HG03520 (cell line): ENCODE results near the gene SLC39A2.
"Not testable (repeated sequence)": the region's sequence is repeated elsewhere in the genome, so short reads cannot be mapped to it uniquely, and the experiment has no call there.

Experiments used
- ATAC-seq: cut with Tn5 transposase; IDR thresholded peaks from one replicate; pipeline ENCODE4 v1.9.1; 2021; ENCODE audit warnings: mild to moderate bottlenecking, moderate library complexity; ENCODE audit not compliant: unreplicated experiment

The SLC39A2 gene

GRCh38 chr14:21024585-21025370 is 25.7 kb downstream of the SLC39A2 start, which contains the start of gene NDRG2:
Gene NDRG2, minus strand, starts transcription at chr14:21025061. Its CDS starts 1,746 bp downstream, at chr14:21023315.
- ATAC-seq = no peak

GRCh38 chr14:21025371-21026273 is 26.5 kb downstream of the SLC39A2 start:
- ATAC-seq = no peak

GRCh38 chr14:21026274-21026987 is 27.3 kb downstream of the SLC39A2 start:
- ATAC-seq = no peak

GRCh38 chr14:21026988-21027315 is 27.9 kb downstream of the SLC39A2 start:
- no peak for ATAC-seq

GRCh38 chr14:21029917-21030316 is 30.8 kb downstream of the SLC39A2 start, which contains the start of gene TPPP2:
Gene TPPP2, plus strand, starts transcription at chr14:21030217. Its CDS starts 365 bp downstream, at chr14:21030582.
- no peak for ATAC-seq

- ATAC-seq = no peak
Measured at GRCh38 chr14:21030531-21030930, 31.4 kb downstream of the SLC39A2 start.

GRCh38 chr14:21032326-21033132 is 33.4 kb downstream of the SLC39A2 start:
- ATAC-seq = no peak

- ATAC-seq = no peak
Measured at GRCh38 chr14:21033133-21033698, 34.1 kb downstream of the SLC39A2 start.

- ATAC-seq = no peak
Measured at GRCh38 chr14:21034707-21035106, 35.6 kb downstream of the SLC39A2 start, which contains the start of gene RNASE13. Gene RNASE13, minus strand, starts transcription at chr14:21034807. Its CDS starts 519 bp downstream, at chr14:21034288.

- no peak for ATAC-seq
Measured at GRCh38 chr14:21036751-21037150, 37.7 kb downstream of the SLC39A2 start.

- no peak for ATAC-seq
Measured at GRCh38 chr14:21037156-21037555, 38.1 kb downstream of the SLC39A2 start.

GRCh38 chr14:21038441-21039422 is 39.6 kb downstream of the SLC39A2 start:
- ATAC-seq = no peak

- no peak for ATAC-seq
Measured at GRCh38 chr14:21039585-21040369, 40.7 kb downstream of the SLC39A2 start.

- ATAC-seq = no peak
Measured at GRCh38 chr14:21040370-21040925, 41.4 kb downstream of the SLC39A2 start.

- ATAC-seq = not testable (repeated sequence)
Measured at GRCh38 chr14:21040941-21041340, 41.8 kb downstream of the SLC39A2 start.

- no peak for ATAC-seq
Measured at GRCh38 chr14:21041676-21042433, 42.8 kb downstream of the SLC39A2 start, which contains the start of gene RNASE7. Gene RNASE7, plus strand, starts transcription at chr14:21042362. Its CDS starts 631 bp downstream, at chr14:21042993.

- no peak for ATAC-seq
Measured at GRCh38 chr14:21042918-21043317, 43.8 kb downstream of the SLC39A2 start.
